Hepatocyte (in vitro differentiated cells): ENCODE results near the gene TCERG1.

Experiments used
- EZH2 ChIP-seq: fragments of 200-600 bp; sonication (generic); IDR thresholded peaks from 2 replicates; pipeline ENCODE4 v1.6.1; 2016; ENCODE audit warnings: antibody characterized with exemption, mild to moderate bottlenecking, borderline replicate concordance
- TF ChIP-seq, protein P1 (sequence below): fragments of 200-600 bp; sonication (generic); IDR thresholded peaks from 2 replicates; pipeline ENCODE4 v1.5.1; 2016; ENCODE audit warnings: antibody characterized with exemption, mild to moderate bottlenecking; ENCODE audit not compliant: poor library complexity

DNA sequence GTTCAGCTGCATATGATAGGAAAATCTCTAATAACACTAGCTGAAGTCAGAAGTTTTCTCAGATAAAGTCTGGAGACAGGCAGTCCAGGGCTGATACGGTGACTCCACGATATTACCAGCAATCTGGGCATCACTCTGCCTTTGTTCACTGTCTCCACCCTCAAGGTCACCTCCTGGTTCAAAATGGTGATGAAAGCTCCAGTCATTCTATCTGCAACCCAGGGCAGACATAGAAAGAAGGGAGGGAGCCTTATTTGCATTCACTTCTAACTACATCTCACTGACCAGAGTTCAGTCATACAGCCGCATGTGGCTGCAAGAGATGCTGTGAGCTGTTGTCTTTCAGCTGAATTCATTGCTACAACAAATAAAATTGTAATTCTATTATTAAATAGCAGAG, 91.3 kb downstream of the TCERG1 start:
- TF ChIP-seq, protein P1, sequence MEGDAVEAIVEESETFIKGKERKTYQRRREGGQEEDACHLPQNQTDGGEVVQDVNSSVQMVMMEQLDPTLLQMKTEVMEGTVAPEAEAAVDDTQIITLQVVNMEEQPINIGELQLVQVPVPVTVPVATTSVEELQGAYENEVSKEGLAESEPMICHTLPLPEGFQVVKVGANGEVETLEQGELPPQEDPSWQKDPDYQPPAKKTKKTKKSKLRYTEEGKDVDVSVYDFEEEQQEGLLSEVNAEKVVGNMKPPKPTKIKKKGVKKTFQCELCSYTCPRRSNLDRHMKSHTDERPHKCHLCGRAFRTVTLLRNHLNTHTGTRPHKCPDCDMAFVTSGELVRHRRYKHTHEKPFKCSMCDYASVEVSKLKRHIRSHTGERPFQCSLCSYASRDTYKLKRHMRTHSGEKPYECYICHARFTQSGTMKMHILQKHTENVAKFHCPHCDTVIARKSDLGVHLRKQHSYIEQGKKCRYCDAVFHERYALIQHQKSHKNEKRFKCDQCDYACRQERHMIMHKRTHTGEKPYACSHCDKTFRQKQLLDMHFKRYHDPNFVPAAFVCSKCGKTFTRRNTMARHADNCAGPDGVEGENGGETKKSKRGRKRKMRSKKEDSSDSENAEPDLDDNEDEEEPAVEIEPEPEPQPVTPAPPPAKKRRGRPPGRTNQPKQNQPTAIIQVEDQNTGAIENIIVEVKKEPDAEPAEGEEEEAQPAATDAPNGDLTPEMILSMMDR, result no peak
- no peak for TF ChIP-seq EZH2
